Endometrial microvascular endothelial cells (primary cell): ENCODE results near the gene CCDC124. TPM values are rescaled to one million over a fixed set of nuclear protein-coding genes. Genes with fewer than 3 reads are reported as not detected.
"Not testable (repeated sequence)": the region's sequence is repeated elsewhere in the genome, so short reads cannot be mapped to it uniquely, and the experiment has no call there.

Source experiments
- in situ Hi-C: cut with HindIII; loops from 2 replicates; pipeline ENCODE4 v1.10.0; 2017; ENCODE audit warnings: low sequenced_read_pairs, low pct_unique_long_range_greater_than_20kb; ENCODE audit errors: inconsistent ontology term
- total RNA-seq: library from RNA; depleted of rRNA; stranded (reverse); fragments of >200 nt; gene quantifications from one replicate; pipeline ENCODE4 v1.2.3, GENCODE V29; 2015; ENCODE audit errors: inconsistent ontology term

The CCDC124 gene
- total RNA-seq: 87.6 TPM

GRCh38 chr19:17932485-17933338, at the start of gene CCDC124:
CCDC124 (plus strand) TSS chr19:17933015; CDS start chr19:17936421, 3,406 bp downstream.
- in situ Hi-C loops: no loop called here

GRCh38 chr19:17883627-17884410, 49.0 kb upstream of the CCDC124 start:
- in situ Hi-C loops: no loop called here

DNA sequence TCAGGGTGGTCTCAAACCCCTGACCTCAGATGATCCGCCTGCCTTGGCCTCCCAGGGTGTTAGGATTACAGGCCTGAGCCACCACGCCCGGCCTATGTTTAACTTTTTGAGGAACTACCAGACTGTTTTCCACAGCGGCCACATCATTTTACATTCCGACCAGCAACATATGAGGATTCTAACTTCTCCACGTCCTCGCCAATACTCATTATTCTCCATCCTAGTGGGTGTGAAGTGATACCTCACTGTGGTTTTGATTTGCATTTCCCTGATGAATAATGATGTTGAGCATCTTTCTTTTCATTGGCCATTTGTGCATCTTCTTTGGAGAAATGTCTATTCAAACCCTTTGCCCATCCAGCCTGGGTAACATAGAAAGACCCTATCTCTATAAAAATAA, 46.3 kb upstream of the CCDC124 start:
- in situ Hi-C loops: no loop called here

DNA sequence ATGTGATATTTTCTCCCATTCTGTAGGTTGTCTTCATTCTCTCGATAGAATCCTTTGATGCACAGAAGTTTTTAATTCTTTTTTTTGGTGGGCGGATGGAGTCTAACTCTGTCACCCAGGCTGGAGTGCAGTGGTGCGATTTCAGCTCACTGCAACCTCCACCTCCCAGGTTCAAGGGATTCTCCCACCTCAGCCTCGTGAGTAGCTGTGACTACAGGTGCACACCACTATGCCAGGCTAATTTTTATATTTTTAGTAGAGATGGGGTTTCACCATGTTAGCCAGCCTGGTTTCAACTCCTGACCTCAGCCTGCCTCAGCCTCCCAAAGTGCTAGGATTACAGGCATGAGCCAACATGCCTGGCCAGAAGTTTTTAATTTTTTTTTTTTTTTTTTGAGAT, 45.6 kb upstream of the CCDC124 start:
- in situ Hi-C loops: not testable (repeated sequence)

DNA sequence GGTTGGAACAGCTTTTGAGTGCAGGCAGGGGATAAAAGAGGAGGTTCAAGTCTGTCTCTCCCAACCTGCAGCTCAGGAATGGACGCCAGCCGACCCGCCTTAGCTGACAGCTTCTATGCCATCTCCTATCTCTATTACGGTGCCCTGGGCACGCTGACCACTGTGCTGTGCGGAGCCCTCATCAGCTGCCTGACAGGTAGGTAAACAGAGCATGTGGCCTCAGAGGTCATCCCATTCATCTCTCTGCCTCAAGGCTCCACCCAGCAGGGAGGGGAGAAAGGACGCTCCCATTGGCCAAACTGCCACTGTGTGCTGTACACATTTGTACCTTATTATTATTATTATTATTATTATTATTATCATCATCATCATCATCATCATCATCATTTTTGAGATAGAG, 44.6 kb upstream of the CCDC124 start:
- in situ Hi-C loops: no loop called here

DNA sequence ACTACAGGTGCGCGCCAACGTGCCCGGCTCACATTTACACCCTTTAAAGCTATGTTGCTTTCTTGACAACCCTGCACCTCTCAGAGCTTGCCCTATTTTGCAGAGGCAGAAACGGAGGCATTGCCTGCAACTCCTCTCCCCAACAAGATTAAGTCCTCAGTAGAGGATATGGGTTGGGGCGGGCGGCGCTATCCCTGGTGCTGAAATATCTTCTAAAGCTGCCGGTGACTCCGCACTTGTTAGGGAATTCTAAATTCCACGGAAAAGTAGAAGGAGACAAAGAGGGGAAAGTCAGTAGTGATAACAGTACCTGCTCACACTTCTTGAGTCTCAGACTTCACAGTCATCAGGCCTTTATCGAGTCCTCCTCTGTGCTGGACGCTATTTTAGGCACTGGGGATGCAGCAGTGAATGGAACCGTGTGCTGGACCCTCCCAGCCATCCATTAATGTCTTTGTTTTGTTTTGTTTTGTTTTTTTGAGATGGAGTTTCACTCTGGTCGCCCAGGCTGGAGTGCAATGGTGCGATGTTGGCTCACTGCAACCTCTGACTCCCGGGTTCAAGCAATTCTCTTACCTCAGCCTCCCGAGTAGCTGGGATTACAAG, 43.1 kb upstream of the CCDC124 start:
- in situ Hi-C loops: no loop called here

DNA sequence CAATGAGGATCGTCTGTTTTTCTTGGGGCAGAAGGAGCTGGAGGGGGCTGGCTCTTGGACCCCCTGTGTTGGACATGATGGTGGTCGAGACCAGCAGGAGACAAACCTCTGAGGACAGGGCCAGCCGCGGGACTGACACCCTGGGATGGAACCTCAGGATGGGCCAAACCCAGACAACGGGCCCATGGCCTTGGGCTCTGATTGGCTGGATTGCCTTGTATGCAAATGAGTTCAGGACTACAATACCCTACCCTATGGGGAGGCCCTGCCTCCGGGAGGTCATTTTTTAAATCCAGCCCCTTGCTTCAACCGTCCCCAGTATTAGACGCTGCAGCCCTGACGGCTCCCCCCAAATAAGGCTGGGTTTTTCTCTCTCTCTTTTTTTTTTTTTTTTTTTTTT, 39.0 kb upstream of the CCDC124 start:
- in situ Hi-C loops: no loop called here

DNA sequence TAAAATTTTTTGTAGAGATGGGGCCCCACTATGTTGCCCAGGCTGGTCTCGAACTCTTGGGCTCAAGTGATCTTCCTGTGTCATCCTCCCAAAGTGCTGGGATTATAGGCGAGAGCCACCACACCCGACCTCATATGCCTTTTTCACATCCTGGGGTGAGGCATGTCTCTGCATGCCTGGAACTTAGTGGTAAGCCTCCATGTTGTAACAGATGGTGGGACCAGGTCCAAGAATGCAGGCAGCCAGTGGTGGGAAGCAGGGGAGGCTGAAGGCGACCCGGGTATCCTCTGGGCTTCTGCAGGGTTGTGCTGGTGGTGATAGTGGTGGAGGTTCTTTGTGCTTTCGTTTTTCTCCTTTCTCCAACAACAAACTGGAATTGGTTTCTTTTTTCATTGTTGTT, 30.1 kb upstream of the CCDC124 start:
- in situ Hi-C loops: no loop called here

DNA sequence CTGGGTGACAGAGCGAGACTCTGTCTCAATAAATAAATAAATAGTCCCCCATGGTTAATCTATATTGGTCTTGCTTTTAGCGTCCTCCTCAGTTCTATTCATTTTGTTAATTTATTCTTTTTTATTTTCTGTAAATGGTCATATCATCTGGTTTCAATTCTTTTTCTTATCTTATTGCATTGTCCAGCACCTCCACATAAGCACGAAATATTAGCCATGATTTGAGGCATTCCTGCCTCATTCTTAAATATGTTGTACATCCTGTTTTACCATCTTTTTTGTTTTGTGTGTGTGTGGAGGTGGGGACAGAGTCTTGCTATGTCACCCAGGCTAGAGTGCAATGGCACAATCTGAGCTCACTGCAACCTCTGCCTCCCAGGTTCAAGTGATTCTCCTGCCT, 24.6 kb upstream of the CCDC124 start:
- in situ Hi-C loops: no loop called here

DNA sequence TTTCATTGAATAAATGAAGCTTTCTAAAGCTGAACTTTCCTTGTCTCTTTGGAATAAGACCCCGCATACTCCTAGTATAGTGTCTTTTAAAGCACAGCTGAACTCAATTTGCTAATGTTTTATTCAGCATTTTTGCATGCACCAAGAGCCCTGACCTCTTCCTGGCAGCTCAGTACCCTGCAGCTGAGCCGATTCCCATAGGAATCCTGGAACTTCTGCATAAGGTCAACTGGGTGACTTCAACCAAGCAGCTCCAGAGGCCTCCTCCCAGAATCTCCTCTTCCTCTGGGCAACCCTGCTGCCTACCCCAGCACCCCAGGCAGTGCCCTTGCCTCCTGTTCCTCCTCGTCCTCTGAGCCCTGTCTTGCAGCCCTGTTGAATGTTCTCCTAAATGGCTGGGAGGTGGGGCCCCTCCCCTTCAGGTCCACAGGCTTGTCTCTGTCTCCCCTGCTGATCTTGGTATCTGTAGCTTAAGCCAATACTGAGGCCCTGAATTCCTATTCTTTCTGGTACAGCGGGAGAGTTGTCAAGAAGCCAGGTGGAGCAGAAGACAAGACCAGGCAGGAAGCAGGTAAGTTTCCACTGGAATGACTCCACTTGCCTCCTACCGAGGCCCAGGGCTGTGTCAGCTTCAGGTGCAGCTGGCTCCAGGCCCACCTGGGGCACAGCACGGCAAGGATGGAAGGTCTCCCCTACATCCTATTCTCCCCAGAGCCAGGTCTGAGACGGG, 23.6 kb upstream of the CCDC124 start:
- in situ Hi-C loops: no loop called here

- in situ Hi-C loops: no loop called here
Measured at GRCh38 chr19:17910791-17911360, 21.9 kb upstream of the CCDC124 start.

GRCh38 chr19:17915940-17916593, 16.7 kb upstream of the CCDC124 start:
- in situ Hi-C loops: no loop called here

GRCh38 chr19:17918151-17918550, 14.7 kb upstream of the CCDC124 start:
- in situ Hi-C loops: not testable (repeated sequence)

GRCh38 chr19:17919122-17919521, 13.7 kb upstream of the CCDC124 start:
- in situ Hi-C loops: not testable (repeated sequence)

DNA sequence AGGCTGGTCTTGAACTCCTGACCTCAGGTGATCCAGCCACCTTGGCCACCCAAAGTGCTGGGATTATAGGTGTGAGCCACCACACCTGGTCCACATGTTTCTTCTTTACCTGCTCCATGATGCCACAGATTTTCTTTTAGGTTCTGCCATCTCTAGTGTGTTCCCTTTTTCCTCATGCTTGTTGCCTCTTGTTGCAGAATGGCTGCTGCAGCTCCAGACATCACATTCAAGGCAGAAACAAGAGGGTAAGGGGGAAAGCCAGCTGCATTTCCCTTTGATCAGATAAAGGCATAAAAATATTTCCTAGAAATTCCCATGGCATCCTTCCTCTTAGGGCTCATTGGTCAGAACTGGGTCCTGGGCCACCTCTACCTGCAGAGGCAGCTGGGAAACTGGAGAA, 12.3 kb upstream of the CCDC124 start:
- in situ Hi-C loops: no loop called here

DNA sequence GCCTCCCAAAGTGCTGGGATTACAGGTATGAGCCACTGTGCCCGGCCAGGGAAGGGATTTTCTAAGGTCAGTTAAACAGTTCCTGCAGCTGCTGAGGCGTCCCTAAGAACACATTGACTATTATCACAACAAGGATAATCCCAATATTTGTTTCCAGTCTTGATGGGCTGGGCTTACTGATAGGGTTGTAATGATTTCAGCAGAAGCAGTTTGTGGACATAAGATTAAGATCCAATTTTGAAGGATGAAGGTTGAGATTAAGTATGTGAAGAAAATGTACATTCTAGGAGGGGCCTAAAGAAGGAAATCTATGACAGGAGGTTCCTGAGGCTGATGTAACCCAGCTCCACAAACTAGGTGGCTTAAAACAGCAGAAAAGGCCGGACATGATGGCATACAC, 10.7 kb upstream of the CCDC124 start:
- in situ Hi-C loops: no loop called here

DNA sequence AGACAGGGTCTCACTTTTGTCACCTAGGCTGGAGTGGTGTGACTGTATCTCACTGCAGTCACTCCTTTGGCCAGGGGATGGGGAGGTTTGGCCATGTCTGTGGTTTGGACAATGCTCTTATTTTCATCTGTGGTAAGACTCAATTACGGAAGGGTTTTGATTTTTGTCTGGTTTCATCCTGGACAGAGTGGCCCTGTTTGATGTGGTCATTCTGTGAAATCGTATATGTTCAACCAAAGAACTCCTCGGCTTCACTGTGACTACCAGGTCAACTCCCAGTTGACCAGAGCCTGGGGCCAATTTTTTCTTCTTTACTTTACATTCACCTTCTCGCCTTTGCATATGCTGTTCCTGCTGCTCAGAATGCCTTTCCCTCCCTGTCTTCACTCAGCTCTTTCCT, 6.8 kb upstream of the CCDC124 start:
- in situ Hi-C loops: no loop called here

DNA sequence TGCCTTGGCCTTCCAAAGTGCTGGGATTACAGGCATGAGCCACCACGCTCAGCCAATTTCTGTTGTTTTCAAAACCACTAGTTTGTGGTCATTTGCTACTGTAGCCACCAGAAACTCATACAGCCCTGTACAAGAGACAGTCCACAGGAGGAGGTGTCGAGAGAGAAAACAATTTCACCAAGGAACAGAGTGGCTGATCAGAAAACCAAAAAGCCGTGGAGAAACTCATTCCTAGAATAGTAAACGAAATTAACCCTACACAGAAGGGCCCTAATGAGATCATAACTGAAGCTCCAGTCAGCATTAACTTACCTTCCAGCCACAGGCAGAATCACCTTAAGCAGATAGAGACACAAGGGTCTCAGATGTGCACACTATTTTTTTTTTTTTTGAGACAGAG, 3.8 kb upstream of the CCDC124 start:
- in situ Hi-C loops: no loop called here
